GM21423 (cell line): ENCODE results near the gene ELOVL5.
"Not testable (repeated sequence)": the region's sequence is repeated elsewhere in the genome, so short reads cannot be mapped to it uniquely, and the experiment has no call there.

Source experiments
- ATAC-seq: cut with Tn5 transposase; IDR thresholded peaks from one replicate; pipeline ENCODE4 v1.9.1; 2021; ENCODE audit warnings: mild to moderate bottlenecking, moderate library complexity; ENCODE audit not compliant: unreplicated experiment

ELOVL5 gene

GRCh38 chr6:53359843-53360092 is 11.0 kb upstream of the ELOVL5 start:
- ATAC-seq, result no peak

DNA sequence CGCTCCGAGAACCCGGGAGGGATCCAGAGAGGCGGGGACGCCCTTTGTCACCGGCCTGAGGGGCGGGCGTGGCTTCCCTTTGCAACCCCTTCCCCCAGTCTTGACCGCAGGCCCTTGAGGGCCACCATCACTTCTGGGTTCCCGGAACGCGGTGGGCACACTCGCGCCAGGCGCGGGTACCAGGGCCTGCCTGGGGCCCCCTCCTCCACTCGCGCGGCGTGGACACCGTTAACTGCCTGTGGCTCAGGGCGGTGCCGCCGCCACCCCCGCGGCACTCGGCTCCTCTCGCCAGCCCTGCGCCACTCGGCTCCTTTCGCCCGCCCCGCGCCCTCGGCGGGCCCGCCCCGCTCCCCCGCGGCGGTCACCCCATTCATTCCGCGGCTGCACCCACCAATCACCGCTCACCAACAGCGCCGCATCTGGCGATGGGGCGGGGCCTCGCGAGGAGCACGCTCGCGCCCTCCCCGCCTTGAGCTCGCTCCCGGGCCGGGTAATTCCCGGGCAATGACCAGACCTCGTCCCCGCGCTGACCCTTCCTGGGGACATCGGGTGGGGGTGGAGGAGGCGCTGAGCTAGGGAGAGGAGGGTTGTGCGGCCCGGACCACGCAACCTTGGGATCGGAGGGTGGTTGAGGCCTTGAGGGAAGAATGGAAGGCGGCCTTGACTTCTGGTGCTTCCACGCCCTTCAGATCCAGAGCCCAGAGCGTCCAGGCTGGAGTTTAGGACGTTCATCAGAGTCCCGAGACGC is 10.5 kb upstream of the ELOVL5 start:
- peak; percentile 90 for ATAC-seq

DNA sequence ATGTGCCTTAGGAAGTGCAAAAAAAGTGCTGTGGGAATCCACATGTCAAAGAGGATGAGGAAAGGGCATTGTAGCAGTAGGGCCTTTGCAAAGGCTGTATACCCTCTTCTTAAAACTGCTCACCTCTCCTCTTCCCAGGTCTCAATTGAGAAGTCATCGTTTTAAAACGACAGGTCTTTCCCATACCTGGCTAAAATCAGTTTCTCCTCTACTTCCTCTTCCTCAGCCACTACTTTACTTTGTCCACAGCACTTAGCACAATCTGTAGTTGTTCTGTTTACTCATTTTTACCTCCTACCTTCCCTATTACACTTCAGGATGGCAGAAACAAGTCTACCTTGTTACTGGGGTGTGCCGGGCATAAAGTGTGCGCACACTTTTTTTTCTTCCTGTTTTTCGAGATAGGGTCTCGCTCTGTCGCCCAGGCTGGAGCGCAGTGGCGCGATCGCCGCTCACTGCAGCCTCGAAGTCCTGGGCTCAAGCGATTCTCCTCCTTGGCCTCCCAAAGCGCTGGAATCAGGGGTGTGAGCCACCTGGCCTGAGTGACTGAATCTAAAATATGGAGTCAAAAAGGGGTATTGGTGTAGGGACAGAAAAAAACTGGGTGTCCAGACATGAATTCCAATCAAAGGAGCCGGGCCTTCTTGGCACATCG is 9.8 kb upstream of the ELOVL5 start:
- ATAC-seq, result no peak

DNA sequence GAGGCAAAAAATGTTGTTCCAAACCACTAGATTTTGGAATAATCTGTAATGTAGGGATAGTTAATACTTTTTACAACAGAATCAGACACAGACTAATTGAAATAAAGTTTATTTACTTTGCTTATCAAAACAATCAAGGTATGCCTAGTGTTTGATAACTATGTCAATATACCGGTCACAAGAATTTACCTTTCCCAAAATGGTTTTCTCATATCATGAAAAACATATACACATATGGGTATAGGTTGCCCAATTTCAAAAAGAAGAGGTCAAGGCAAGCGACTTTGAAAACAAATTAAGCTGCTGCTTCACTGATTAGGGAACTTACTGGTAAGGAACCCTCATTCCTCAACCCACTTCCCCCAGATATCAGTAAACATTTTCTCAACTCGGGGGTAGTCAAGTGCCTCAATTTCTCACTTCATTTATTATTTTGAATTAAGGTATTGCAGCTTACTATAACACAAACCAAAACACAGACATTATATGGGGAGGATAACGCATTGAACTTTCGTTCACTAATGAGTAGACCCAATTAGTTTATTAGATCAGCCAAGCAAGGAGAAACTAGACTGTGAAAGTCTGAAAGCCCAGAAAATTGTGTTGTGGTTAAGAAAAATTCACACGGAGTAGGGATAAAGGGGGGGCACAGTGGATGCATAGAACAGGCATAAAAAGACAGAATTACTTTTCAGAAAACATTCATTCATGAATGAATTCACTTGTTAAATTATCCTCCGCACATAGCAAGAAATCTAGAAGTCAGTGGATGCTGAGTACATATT is 9.0 kb upstream of the ELOVL5 start:
- ATAC-seq, result no peak

DNA sequence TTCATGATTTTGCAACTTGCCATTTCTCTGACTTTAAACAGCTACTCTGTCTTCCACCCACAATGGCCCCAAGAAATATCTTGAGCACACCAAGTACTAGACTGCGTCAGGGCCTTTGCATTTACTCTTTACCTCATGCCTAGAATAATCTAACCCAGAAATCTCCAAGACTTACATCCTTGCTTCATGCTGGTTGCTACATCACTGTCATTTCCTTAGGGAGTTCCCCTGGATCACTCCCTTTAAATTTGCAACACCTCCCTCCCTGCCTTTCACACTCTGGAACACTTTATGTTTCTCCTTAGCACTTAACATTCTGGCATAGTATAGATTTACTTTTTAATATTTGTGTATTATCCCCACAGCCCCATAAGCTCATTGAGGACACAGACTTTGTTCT is 4.9 kb upstream of the ELOVL5 start:
- no peak for ATAC-seq

GRCh38 chr6:53352360-53352759 is 3.6 kb upstream of the ELOVL5 start:
- ATAC-seq, result no peak

DNA sequence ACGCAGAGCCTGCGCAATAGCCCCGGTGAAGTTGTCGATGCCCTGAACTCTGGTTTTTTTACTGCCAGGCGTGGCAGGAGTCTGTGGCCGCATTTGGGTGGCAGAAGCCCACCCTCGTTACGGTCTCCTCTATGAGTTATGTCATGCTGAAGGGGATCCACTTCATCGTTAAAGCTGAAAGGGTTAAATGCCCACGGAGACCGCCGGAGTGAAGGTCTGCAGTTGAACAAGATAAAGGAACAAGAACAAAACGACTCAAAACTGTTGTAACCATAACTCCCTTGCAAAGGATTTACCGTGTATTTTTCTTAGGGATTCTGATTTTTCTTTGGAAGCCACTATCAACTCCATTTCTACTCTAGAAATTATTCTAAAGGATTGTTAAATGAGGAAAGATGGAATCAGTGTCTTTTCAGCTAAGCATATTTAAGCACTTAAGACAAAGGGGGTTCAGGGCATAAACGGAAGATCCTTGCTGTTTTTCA is 501 bp upstream of the ELOVL5 start:
- no peak for ATAC-seq

DNA sequence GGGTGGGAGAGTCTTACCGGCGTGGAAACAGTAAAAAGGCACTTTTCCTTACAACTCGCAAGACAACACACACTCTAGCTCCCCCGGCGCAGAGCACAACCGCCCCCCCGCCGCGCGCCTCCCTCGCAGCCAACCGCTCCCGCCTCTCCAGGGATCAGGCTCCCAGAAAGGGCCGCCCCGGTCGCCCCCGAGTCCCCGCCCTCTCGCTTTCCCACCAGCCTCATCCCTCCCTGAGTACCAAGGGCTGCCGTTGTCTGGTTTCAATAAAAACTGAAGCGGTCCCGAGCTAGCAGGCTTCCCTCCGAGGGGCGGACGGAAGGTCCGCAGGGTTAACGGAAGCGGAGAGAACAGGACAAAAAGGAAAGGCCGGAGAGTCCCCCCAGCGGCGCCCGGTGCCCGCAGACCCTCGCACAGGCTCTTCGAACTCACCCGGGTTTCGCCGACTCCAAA is 804 bp downstream of the ELOVL5 start:
- peak; percentile 16 for ATAC-seq

GRCh38 chr6:53347250-53347920 is 1.4 kb downstream of the ELOVL5 start:
- peak; percentile 34 for ATAC-seq

GRCh38 chr6:53346049-53346448 is 2.7 kb downstream of the ELOVL5 start:
- ATAC-seq, result not testable (repeated sequence)

DNA sequence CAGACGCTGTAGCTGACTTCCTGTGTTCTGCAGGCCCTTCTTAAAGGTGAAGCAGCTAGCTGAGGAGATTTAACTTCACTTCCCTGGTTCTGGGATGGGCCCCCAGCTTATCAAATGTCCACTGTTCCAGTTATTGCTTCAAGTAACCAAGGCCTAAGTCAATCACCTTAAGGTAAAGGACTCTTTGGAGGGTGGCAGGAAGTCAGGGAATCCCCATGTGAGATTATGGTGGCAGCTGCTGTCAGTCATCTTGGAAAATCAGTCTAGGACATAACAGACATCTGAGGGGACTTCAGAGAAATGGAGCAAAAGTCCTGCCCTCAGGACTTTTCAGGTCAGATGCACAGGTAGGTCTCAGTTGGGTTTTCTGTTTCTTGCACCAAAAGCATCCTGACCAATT is 3.8 kb downstream of the ELOVL5 start:
- no peak for ATAC-seq

GRCh38 chr6:53343092-53343491 is 5.7 kb downstream of the ELOVL5 start:
- ATAC-seq, result no peak

DNA sequence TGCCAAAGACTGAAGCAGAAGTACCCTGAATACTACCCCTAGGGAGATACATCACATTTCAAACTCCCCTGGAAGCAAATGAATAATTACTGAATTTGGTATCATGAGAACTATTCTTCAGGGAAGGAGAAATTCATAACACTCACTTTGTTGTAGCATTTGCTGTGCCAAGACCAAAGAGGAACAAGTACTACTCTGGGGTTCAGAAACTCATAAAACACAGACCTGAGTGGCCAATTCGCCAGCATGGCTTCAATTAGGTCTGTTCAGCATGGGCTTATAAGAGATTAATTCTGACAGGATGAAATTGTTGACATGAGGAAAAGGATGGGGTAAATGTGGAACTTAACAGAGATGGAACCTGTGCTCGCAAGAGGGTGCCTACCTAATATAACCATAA is 6.5 kb downstream of the ELOVL5 start:
- no peak for ATAC-seq

GRCh38 chr6:53340536-53340935 is 8.2 kb downstream of the ELOVL5 start:
- no peak for ATAC-seq

- ATAC-seq, result no peak
Measured at GRCh38 chr6:53339424-53339823, 9.3 kb downstream of the ELOVL5 start.

- ATAC-seq, result no peak
Measured at GRCh38 chr6:53338304-53338703, 10.4 kb downstream of the ELOVL5 start.

DNA sequence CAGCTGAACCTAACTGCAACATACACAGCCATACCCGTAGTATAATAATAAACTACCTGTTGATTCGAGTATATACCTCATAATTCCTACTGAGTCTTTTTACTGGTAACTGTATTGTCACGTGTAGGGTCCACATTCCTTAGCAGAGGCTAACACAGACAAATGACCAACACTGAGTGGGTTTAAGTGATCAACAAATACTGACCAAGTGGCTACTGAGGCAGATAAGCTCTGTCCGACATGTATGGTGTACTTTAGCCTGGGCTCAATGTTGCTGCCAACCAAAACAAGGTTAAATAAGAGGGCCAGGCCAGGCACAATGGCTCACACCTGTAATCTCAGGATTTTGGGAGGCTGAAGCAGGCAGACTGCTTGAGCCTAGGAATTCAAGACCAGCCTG is 12.7 kb downstream of the ELOVL5 start:
- no peak for ATAC-seq

- ATAC-seq, result peak; percentile 87
Measured at GRCh38 chr6:53335224-53335994, 13.3 kb downstream of the ELOVL5 start.

DNA sequence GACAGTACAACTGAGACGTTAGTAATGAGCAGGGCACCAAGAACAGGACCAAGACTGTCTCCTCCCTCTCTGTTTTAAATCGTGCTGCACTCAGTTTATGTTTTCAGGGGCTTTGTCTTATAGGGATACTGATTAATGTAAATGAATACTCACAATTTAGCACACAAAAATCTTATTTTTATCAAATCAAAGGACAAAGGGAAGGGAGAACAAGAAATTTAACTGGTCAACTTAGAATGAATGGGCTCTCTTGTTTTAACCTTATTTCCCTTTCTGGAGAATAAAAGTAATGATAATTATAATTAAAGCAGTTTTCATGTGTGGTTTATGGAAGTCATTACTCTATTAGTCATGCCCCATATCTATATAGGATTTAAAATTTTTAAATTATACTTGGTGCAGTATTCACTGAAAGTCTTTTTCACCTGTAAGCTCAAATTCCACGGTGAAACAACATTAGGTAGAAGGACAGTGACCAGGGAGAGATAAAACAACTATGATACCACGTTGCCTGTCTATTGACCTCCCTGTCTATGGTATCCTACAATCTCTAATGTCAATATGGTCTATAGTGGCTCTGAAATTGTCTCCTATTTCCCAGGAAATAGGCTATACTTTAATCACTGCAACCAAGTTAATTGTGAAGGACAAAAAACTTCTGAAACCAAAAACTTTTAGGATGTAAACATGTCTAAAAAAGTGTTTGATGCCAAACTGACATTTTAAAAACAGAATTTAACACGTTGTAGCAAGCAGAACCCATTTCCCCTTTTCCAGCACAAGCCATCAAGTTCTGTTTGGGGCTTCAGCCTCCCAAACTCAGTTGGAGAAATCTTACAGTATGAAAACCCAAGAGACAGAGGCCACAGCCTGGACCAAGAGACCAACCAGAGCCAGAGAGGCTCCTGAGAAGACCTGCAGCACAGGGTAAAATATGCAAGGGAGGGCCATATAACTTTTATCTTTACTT is 15.0 kb downstream of the ELOVL5 start:
- no peak for ATAC-seq
